Esophagus muscularis mucosa (tissue), 4 donors: ENCODE data around the gene ARL1. TPM values are rescaled to one million over a fixed set of nuclear protein-coding genes. Genes with fewer than 3 reads are reported as not detected.
"Not testable (repeated sequence)": the region's sequence is repeated elsewhere in the genome, so short reads cannot be mapped to it uniquely, and the experiment has no call there.

Source experiments
- DNase-seq: peaks from one replicate; pipeline ENCODE4 v3.0.0-alpha.2; 2017; ENCODE audit errors: extremely low spot score
- H3K27ac ChIP-seq, 4 donors: fragments of 200-600 bp; sonication (generic); replicated peaks in 1 of 4; 1 replicate in 3 of 4; 2 replicates in 1 of 4; pipeline ENCODE4 v1.5.1; 2016 to 2019; ENCODE audit warnings: mild to moderate bottlenecking in 1 of 4
- H3K27me3 ChIP-seq, 4 donors: fragments of 200-600 bp; sonication (generic); one replicate each; pipeline versions ENCODE4 v1.5.1 to v1.6.0; 2016 to 2019
- H3K36me3 ChIP-seq, 4 donors: fragments of 200-600 bp; sonication (generic); one replicate each; pipeline ENCODE4 v1.5.1; 2016 to 2019
- H3K4me1 ChIP-seq, 4 donors: fragments of 200-600 bp; sonication (generic); one replicate each; pipeline ENCODE4 v1.5.1; 2016 to 2019
- H3K4me3 ChIP-seq, 4 donors: fragments of 200-600 bp; sonication (generic); 1 replicate in 2 of 4; 2 replicates in 2 of 4; pipeline ENCODE4 v1.5.1; 2016 to 2019; ENCODE audit warnings: mild to moderate bottlenecking in 4 of 4, moderate library complexity in 1 of 4
- H3K9me3 ChIP-seq, 4 donors: fragments of 200-600 bp; sonication (generic); 1 replicate in 3 of 4; 2 replicates in 1 of 4; pipeline ENCODE4 v1.5.1; 2016 to 2019
- EP300 ChIP-seq: sonication (generic); formaldehyde crosslinking; IDR thresholded peaks from one replicate; pipeline ENCODE4 v1.6.1; 2017; ENCODE audit warnings: antibody characterized with exemption
- POLR2A ChIP-seq: fragments of 450-650 bp; IDR thresholded peaks from one replicate; pipeline ENCODE4 v1.6.1; 2017; ENCODE audit warnings: antibody characterized with exemption, moderate library complexity, mild to moderate bottlenecking, low read depth
- POLR2AphosphoS5 ChIP-seq, 2 donors: sonication (generic); formaldehyde crosslinking; IDR thresholded peaks; one replicate each; pipeline ENCODE4 v1.6.1; 2017; ENCODE audit warnings: antibody characterized with exemption in 2 of 2
- WGBS: methylation state at CpG from one replicate; pipeline ENCODE4 v1.1.5; 2018; 5-methylcytosine and 5-hydroxymethylcytosine counted together
- intact Hi-C: fragments of 100-400 bp; cut with DNase I; formaldehyde crosslinking; loops from one replicate; pipeline ENCODE4 v1.15.1; 2023
- total RNA-seq, 4 donors: library from RNA; depleted of rRNA; stranded (reverse); fragments of >200 nt; gene quantifications; one replicate each; pipeline versions ENCODE4 v1.1.0 to v1.2.1, GENCODE V29; 2016
- TF ChIP-seq, protein P1 (sequence below), 3 experiments: fragments of 200-600 bp in 2 of 3; fragments of 450-650 bp in 1 of 3; sonication (generic) in 2 of 3; IDR thresholded peaks; one replicate each; pipeline ENCODE4 v1.5.1; 2017 to 2019; ENCODE audit warnings: antibody characterized with exemption in 3 of 3, mild to moderate bottlenecking in 2 of 3, moderate library complexity in 1 of 3

The ARL1 gene
- total RNA-seq, 4 donors from 2014 or later: 48.5 to 63.1 (median 54.4) TPM

DNA sequence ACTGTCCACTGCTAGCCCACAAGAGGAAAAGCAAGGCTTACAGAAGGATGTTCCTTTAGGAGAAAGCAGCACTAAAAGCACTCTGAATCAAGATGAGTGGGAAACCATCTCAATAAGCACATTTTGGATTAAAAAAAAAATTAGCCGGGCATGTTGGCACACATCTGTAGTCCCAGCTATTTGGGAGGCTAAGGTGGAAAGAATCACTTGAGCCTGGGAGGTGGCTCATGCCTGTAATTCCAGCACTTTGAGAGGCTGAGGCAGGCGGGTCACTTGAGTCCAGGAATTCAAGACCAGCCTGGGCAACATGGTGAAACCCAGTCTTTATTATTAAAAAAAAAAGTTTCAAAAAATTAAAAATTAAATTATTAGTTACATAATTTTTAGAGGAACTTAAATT lies 17.0 kb upstream of the ARL1 start:
- intact Hi-C loops: no loop called here
- H3K36me3 ChIP-seq: no peaks in the 10 kb centered on the region
- no peak overlapping the region for H3K27ac ChIP-seq
- H3K9me3 ChIP-seq: no peaks in the 10 kb centered on the region
- H3K4me1 ChIP-seq: no peaks in the 10 kb centered on the region
- TF ChIP-seq POLR2A: no peak
- no peak for DNase-seq
- H3K27me3 ChIP-seq: no peaks in the 10 kb centered on the region
- 55% methylated on average over 2 of the region's 2 CpGs for WGBS
- H3K4me3 ChIP-seq: no peak overlapping the region

DNA sequence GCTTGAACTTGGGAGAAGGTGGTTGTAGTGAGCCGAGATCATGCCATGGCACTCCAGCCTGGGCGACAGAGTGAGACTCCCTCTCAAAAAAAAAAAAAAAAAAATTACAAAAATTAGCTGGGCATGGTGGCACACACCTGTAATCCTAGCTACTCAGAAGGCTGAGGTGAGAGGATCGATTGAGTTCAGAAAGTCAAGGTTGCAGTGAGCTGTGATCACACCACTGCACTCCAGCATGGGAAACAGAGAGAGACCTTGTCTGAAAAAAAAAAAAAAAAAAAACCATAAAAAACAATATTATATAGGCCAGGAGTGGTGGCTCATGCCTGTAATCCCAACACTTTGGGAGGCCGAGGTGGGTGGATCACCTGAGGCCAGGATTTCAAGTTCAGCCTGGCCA lies 14.5 kb upstream of the ARL1 start:
- H3K4me1 ChIP-seq, intact Hi-C loops, H3K4me3 ChIP-seq, DNase-seq, H3K27ac ChIP-seq, H3K9me3 ChIP-seq, H3K36me3 ChIP-seq, H3K27me3 ChIP-seq: not testable (repeated sequence)
- 89% methylated on average over 4 of the region's 4 CpGs for WGBS

DNA sequence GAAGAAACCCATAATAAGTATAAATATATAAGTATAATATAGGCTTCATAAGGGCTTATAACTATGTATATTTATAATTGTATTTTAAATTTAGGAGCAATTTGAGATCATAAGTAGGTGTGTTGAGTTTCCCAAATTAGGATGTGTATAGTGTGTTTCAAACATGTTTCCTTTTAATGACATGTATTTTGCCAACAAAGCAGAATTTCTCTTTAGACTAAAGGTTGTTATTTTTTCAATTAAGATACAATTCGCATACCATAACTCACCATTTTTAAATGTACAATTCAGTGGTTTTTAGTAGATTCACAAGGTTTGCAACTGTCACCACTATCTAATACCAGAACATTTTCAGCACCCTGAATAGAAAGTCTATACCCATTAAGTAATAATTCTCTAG lies 7.7 kb upstream of the ARL1 start:
- DNase-seq: no peak
- H3K4me1 ChIP-seq: no peaks in the 10 kb centered on the region
- 100% methylated on average over 1 of the region's 1 CpG for WGBS
- no peak for TF ChIP-seq POLR2AphosphoS5 (IDR thresholded peaks at IDR 0.05)
- TF ChIP-seq, protein P1, sequence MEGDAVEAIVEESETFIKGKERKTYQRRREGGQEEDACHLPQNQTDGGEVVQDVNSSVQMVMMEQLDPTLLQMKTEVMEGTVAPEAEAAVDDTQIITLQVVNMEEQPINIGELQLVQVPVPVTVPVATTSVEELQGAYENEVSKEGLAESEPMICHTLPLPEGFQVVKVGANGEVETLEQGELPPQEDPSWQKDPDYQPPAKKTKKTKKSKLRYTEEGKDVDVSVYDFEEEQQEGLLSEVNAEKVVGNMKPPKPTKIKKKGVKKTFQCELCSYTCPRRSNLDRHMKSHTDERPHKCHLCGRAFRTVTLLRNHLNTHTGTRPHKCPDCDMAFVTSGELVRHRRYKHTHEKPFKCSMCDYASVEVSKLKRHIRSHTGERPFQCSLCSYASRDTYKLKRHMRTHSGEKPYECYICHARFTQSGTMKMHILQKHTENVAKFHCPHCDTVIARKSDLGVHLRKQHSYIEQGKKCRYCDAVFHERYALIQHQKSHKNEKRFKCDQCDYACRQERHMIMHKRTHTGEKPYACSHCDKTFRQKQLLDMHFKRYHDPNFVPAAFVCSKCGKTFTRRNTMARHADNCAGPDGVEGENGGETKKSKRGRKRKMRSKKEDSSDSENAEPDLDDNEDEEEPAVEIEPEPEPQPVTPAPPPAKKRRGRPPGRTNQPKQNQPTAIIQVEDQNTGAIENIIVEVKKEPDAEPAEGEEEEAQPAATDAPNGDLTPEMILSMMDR (IDR thresholded peaks at IDR 0.05): no peak
- no peak for TF ChIP-seq POLR2A
- no peak for TF ChIP-seq EP300
- no peaks in the 10 kb centered on the region for H3K9me3 ChIP-seq
- no peaks in the 10 kb centered on the region for H3K27me3 ChIP-seq
- no peak overlapping the region for H3K27ac ChIP-seq
- intact Hi-C loops: loop anchor here (5.0 to 10.0 kb wide), 2 partner anchors 347 to 430 kb away; no protein-coding TSS in a partner anchor
- H3K36me3 ChIP-seq: no peaks in the 10 kb centered on the region
- no peak overlapping the region for H3K4me3 ChIP-seq

DNA sequence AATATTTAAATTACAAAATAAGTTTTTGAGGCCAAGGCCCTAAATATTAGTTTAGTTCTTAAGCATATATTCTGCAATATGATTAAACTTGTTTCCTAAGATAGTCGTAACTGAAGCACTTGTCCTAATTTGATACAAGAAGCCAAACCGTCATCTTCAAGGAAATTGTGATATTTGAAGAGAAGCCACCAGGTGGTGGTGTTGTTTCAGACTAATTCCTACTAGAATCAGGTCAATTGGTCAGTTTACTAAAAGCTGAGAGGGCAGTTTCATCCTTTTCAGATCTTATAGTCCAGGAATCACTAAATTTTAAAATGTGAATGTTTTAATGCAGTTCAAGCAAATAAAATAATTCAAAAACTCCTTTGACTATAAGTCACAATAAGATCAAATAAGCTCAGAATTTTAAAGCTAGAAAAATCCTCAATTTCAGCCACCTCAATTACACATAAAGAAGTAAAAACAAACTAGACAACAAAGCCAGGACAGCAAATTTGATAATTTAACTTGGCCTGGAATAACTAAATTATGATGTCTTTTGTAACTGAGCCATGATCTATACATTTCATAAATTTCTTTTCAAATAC lies 7.1 kb upstream of the ARL1 start:
- Histone ChIP-seq H3K27me3 (no peaks in the 10 kb centered on the region), H3K4me3 (no peak overlapping the region), H3K4me1 (no peaks in the 10 kb centered on the region), H3K9me3 (no peaks in the 10 kb centered on the region), H3K36me3 (no peaks in the 10 kb centered on the region), H3K27ac (no peak overlapping the region)
- TF ChIP-seq POLR2A: no peak
- TF ChIP-seq, protein P1 (IDR thresholded peaks at IDR 0.05): peak; percentile 38 to 59 (median 46)
- WGBS: 2% methylated on average over 2 of the region's 2 CpGs
- intact Hi-C loops: loop anchor here (5.0 to 10.0 kb wide), 2 partner anchors 348 to 430 kb away; no protein-coding TSS in a partner anchor
- no peak for DNase-seq

DNA sequence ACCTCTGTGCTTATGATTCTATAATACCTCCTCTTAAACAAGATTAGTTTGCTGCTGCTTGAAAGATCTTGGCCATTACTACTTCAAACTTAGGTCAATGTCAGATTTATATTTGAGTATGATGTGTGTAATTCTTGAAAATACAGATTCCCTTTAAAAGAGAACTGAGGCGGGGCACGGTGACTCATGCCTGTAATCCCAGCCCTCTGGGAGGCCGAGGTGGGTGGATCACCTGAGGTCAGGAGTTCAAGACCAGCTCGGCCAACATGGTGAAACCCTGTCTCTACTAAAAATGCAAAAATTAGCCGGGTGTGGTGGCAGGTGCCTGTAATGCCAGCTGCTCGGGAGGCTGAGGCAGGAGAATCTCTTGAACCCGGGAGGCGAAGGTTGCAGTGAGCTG lies 2.6 kb upstream of the ARL1 start:
- DNase-seq, H3K4me3 ChIP-seq, H3K36me3 ChIP-seq, H3K27ac ChIP-seq, H3K27me3 ChIP-seq, H3K9me3 ChIP-seq: not testable (repeated sequence)
- intact Hi-C loops: loop anchor here (10.0 kb wide), 1 partner anchor 435 kb away; no protein-coding TSS in a partner anchor
- WGBS: 84% methylated on average over 8 of the region's 8 CpGs
- H3K4me1 ChIP-seq: peaks cover 23 to 27% (median 26%) of the 10 kb centered on the region in 4 donors

DNA sequence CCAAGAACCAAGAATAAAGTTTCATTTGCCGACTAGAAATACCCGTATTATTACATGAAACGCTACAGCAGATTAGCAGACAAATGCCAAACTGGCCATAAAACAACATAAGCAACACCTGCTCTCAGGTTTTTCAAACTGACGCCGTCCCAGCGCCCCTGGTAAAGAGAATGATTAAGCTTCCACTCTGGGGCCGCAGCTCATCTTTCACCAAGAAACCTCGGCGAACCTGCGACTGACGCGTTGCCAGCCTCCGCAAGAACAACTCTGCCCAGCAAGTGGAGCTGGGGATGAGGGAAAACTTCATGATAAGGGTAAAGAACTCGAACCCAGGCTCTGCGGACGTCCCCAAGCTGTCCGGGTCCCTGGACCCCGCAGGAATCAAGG lies 530 bp downstream of the ARL1 start:
- TF ChIP-seq EP300 (no peak), POLR2A (no peak), POLR2AphosphoS5 (IDR thresholded peaks at IDR 0.05) (no peak)
- TF ChIP-seq, protein P1 (IDR thresholded peaks at IDR 0.05): no peak
- intact Hi-C loops: no loop called here
- no peaks in the 10 kb centered on the region for H3K27me3 ChIP-seq
- peaks cover 0 to 8% (median 2%) of the 10 kb centered on the region in 4 donors for H3K36me3 ChIP-seq
- WGBS: under 1% methylated on average over 18 of the region's 18 CpGs
- peaks cover 23 to 41% (median 32%) of the 10 kb centered on the region in 4 donors for H3K4me1 ChIP-seq
- H3K9me3 ChIP-seq: no peaks in the 10 kb centered on the region
- peak overlapping the region; percentile 73 to 92 (median 82) for H3K4me3 ChIP-seq
- no peak for DNase-seq
- peak overlapping the region; percentile 89 to 94 (median 90) for H3K27ac ChIP-seq

DNA sequence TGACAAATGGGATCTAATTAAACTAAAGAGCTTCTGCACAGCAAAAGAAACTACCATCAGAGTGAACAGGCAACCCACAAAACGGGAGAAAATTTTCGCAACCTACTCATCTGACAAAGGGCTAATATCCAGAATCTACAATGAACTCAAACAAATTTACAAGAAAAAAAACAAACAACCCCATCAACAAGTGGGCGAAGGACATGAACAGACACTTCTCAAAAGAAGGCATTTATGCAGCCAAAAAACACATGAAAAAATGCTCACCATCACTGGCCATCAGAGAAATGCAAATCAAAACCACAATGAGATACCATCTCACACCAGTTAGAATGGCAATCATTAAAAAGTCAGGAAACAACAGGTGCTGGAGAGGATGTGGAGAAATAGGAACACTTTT lies 16.4 kb downstream of the ARL1 start:
- H3K4me3 ChIP-seq, intact Hi-C loops, H3K4me1 ChIP-seq, DNase-seq, H3K9me3 ChIP-seq, H3K27me3 ChIP-seq, H3K27ac ChIP-seq: not testable (repeated sequence)
- WGBS: 92% methylated on average over 3 of the region's 3 CpGs
- H3K36me3 ChIP-seq: peaks cover 25 to 63% (median 53%) of the 10 kb centered on the region in 4 donors
